H9 (cell line): ENCODE measurements around the gene NHSL2. TPM values are rescaled to one million over a fixed set of nuclear protein-coding genes. Genes with fewer than 3 reads are reported as not detected.

Experiments
- DNase-seq: peaks from one replicate; pipeline ENCODE4 v3.0.0-alpha.2; 2017
- H2AFZ ChIP-seq: one replicate; pipeline ENCODE4 v1.6.1; 2013; ENCODE audit warnings: mild to moderate bottlenecking, low read length, control low read depth, moderate library complexity
- H2AK5ac ChIP-seq: 2 replicates; pipeline ENCODE4 v1.6.1; 2013; ENCODE audit warnings: low read length, control low read depth, mixed read lengths; ENCODE audit not compliant: insufficient read length
- H2BK120ac ChIP-seq: one replicate; pipeline ENCODE4 v1.6.1; 2013; ENCODE audit warnings: low read depth, mild to moderate bottlenecking, low read length, control low read depth, inconsistent platforms; ENCODE audit not compliant: poor library complexity, severe bottlenecking
- H2BK12ac ChIP-seq: 2 replicates; pipeline ENCODE4 v1.6.1; 2013; ENCODE audit warnings: low read length, control low read depth, mixed read lengths, low read depth; ENCODE audit not compliant: insufficient read length
- H2BK15ac ChIP-seq: 2 replicates; pipeline ENCODE4 v1.6.1; 2013; ENCODE audit warnings: low read depth, low read length, control low read depth
- H2BK20ac ChIP-seq: one replicate; pipeline ENCODE4 v1.6.1; 2013; ENCODE audit warnings: low read depth, mild to moderate bottlenecking, low read length, control low read depth, inconsistent platforms; ENCODE audit not compliant: poor library complexity, severe bottlenecking
- H2BK5ac ChIP-seq: 2 replicates; pipeline ENCODE4 v1.6.1; 2013; ENCODE audit warnings: low read length, control low read depth, mixed read lengths; ENCODE audit not compliant: insufficient read length
- H3K14ac ChIP-seq: 2 replicates; pipeline ENCODE4 v1.6.1; 2013; ENCODE audit warnings: low read length, control low read depth; ENCODE audit not compliant: insufficient read depth
- H3K18ac ChIP-seq: 2 replicates; pipeline ENCODE4 v1.6.1; 2013; ENCODE audit warnings: low read depth, mild to moderate bottlenecking, mixed read lengths, low read length, control low read depth; ENCODE audit not compliant: insufficient read length
- H3K23ac ChIP-seq: 2 replicates; pipeline ENCODE4 v1.6.1; 2013; ENCODE audit warnings: low read length, control low read depth, mixed read lengths, low read depth; ENCODE audit not compliant: insufficient read length
- H3K23me2 ChIP-seq: 2 replicates; pipeline ENCODE4 v1.6.1; 2013; ENCODE audit warnings: low read depth, mild to moderate bottlenecking, mixed read lengths, low read length, control low read depth; ENCODE audit not compliant: insufficient read length, poor library complexity, severe bottlenecking
- H3K27ac ChIP-seq: 2 replicates; pipeline ENCODE4 v1.5.1; 2013; ENCODE audit warnings: low read length, control low read depth, mixed read lengths, low read depth; ENCODE audit not compliant: insufficient read length
- H3K27me3 ChIP-seq: 2 replicates; pipeline ENCODE4 v1.6.1; 2013; ENCODE audit warnings: low read length, control low read depth, inconsistent platforms; ENCODE audit not compliant: insufficient read depth
- H3K4ac ChIP-seq: 2 replicates; pipeline ENCODE4 v1.6.1; 2013; ENCODE audit warnings: low read depth, mild to moderate bottlenecking, control low read depth, inconsistent platforms, low read length, moderate library complexity
- H3K4me1 ChIP-seq: 2 replicates; pipeline ENCODE4 v1.6.1; 2013; ENCODE audit warnings: low read length, control low read depth, inconsistent platforms; ENCODE audit not compliant: insufficient read depth
- H3K4me2 ChIP-seq: 2 replicates; pipeline ENCODE4 v1.6.1; 2013; ENCODE audit warnings: low read length, control low read depth, mixed read lengths; ENCODE audit not compliant: insufficient read length, insufficient read depth
- H3K56ac ChIP-seq: 2 replicates; pipeline ENCODE4 v1.6.1; 2013; ENCODE audit warnings: low read depth, mild to moderate bottlenecking, mixed read lengths, low read length, control low read depth; ENCODE audit not compliant: insufficient read length
- H3K79me1 ChIP-seq: 2 replicates; pipeline ENCODE4 v1.6.1; 2013; ENCODE audit warnings: low read depth, mild to moderate bottlenecking, moderate library complexity, low read length, control low read depth, inconsistent platforms; ENCODE audit not compliant: insufficient read depth, poor library complexity, severe bottlenecking
- H3K79me2 ChIP-seq: 2 replicates; pipeline ENCODE4 v1.6.1; 2013; ENCODE audit warnings: low read length, control low read depth, inconsistent platforms; ENCODE audit not compliant: insufficient read depth
- H3K9ac ChIP-seq: 2 replicates; pipeline ENCODE4 v1.6.1; 2013; ENCODE audit warnings: low read length, control low read depth, mixed read lengths; ENCODE audit not compliant: insufficient read length; ENCODE audit errors: extremely low read depth
- H3K9me3 ChIP-seq: one replicate; pipeline ENCODE4 v1.6.1; 2013; ENCODE audit warnings: low read depth, low read length, inconsistent platforms; ENCODE audit not compliant: control insufficient read depth
- H3T11ph ChIP-seq: one replicate; pipeline ENCODE4 v1.6.1; 2013; ENCODE audit warnings: mild to moderate bottlenecking, low read length, control low read depth, inconsistent platforms
- H4K20me1 ChIP-seq: one replicate; pipeline ENCODE4 v1.6.1; 2013; ENCODE audit not compliant: control insufficient read depth, insufficient read length, insufficient read depth
- H4K5ac ChIP-seq: 2 replicates; pipeline ENCODE4 v1.6.1; 2013; ENCODE audit warnings: low read depth, mild to moderate bottlenecking, mixed read lengths, low read length, control low read depth; ENCODE audit not compliant: insufficient read length
- H4K8ac ChIP-seq: replicated peaks from 2 replicates; pipeline ENCODE4 v1.6.1; 2013; ENCODE audit warnings: low read length, control low read depth, mixed read lengths, low read depth; ENCODE audit not compliant: insufficient read length
- H4K91ac ChIP-seq: 2 replicates; pipeline ENCODE4 v1.6.1; 2013; ENCODE audit warnings: low read depth, mild to moderate bottlenecking, moderate library complexity, mixed read lengths, low read length, control low read depth; ENCODE audit not compliant: insufficient read length
- H3K27ac Mint-ChIP-seq, 3 experiments: 2 replicates in 2 of 3; 3 replicates in 1 of 3; pipeline ENCODE4 v1.8.0; 2020 to 2021; ENCODE audit warnings: mixed read lengths in 3 of 3, mild to moderate bottlenecking in 1 of 3, moderate library complexity in 1 of 3
- H3K27me3 Mint-ChIP-seq: 2 replicates; pipeline ENCODE4 v1.8.0; 2021; ENCODE audit warnings: low read depth, mild to moderate bottlenecking, moderate library complexity, mixed read lengths
- H3K36me3 Mint-ChIP-seq, 3 experiments: 2 replicates in 2 of 3; 3 replicates in 1 of 3; pipeline ENCODE4 v1.8.0; 2020 to 2021; ENCODE audit warnings: low read depth in 3 of 3, mixed read lengths in 3 of 3; ENCODE audit not compliant: insufficient read depth in 1 of 3
- H3K4me1 Mint-ChIP-seq, 2 experiments: 2 replicates each; pipeline ENCODE4 v1.8.0; 2020; ENCODE audit warnings: mixed read lengths in 2 of 2
- H3K4me3 Mint-ChIP-seq, 2 experiments: 2 replicates in 1 of 2; 3 replicates in 1 of 2; pipeline ENCODE4 v1.8.0; 2020 to 2021; ENCODE audit warnings: mild to moderate bottlenecking in 2 of 2, mixed read lengths in 2 of 2, moderate library complexity in 1 of 2
- H3K9me3 Mint-ChIP-seq, 2 experiments: 2 replicates in 1 of 2; 3 replicates in 1 of 2; pipeline ENCODE4 v1.8.0; 2020; ENCODE audit warnings: mild to moderate bottlenecking in 2 of 2, mixed read lengths in 2 of 2, moderate library complexity in 1 of 2
- CTCF ChIP-seq: fragments of 200-600 bp; sonication (generic); conservative IDR thresholded peaks from 3 replicates; pipeline ENCODE4 v1.8.0; 2021; ENCODE audit warnings: antibody characterized with exemption, mild to moderate bottlenecking
- WGBS: extraction: QIAGEN DNeasy Blood & Tissue Kit; methylation state at CpG from one replicate; pipeline ENCODE4 v1.1.7; 2013; ENCODE audit warnings: missing lambda C conversion rate, low lambda C conversion rate, mixed read lengths; ENCODE audit not compliant: insufficient read length; ENCODE audit errors: extremely low coverage; 5-methylcytosine and 5-hydroxymethylcytosine counted together
- total RNA-seq: library from RNA; stranded (reverse); gene quantifications from 2 replicates; pipeline ENCODE4 v1.2.1, GENCODE V29; 2021

Gene NHSL2
- total RNA-seq, 1 experiment from 2014 or later, result 6.4 TPM

GRCh38 chrX:71919886-71920285 lies 9.2 kb downstream of the NHSL2 start:
- peaks cover 30% of the 10 kb centered on the region for H3K9me3 ChIP-seq
- no peak overlapping the region for H3K27ac Mint-ChIP-seq
- H3K27me3 ChIP-seq, result no peaks in the 10 kb centered on the region
- no peak overlapping the region for H2BK120ac ChIP-seq
- H3T11ph ChIP-seq, result no peak overlapping the region
- H3K14ac ChIP-seq, result no peak overlapping the region
- H3K4me2 ChIP-seq, result no peak overlapping the region
- H3K4ac ChIP-seq, result no peak overlapping the region
- H3K56ac ChIP-seq, result no peak overlapping the region
- H3K9ac ChIP-seq, result no peak overlapping the region
- H2BK5ac ChIP-seq, result no peak overlapping the region
- H3K18ac ChIP-seq, result no peak overlapping the region
- no peak for DNase-seq
- no peak overlapping the region for H2BK20ac ChIP-seq
- H3K36me3 Mint-ChIP-seq, result peaks cover 0 to 3% (median 0%) of the 10 kb centered on the region in 3 experiments; a peak in 4 of 7 replicates
- no peak overlapping the region for H2AFZ ChIP-seq
- H2AK5ac ChIP-seq, result no peak overlapping the region
- WGBS, result no CpG with 5 or more reads among the region's 4 CpGs
- H3K27me3 Mint-ChIP-seq, result no peaks in the 10 kb centered on the region
- H3K9me3 Mint-ChIP-seq, result peaks cover 58 to 64% of the 10 kb centered on the region in 2 experiments
- no peak overlapping the region for H2BK15ac ChIP-seq
- no peak overlapping the region for H3K23ac ChIP-seq
- H4K20me1 ChIP-seq, result no peaks in the 10 kb centered on the region
- no peak overlapping the region for H4K5ac ChIP-seq
- peaks cover 8% of the 10 kb centered on the region; the same call in 1 of the 2 replicates for H3K79me2 ChIP-seq
- H3K4me1 ChIP-seq, result peaks cover 13% of the 10 kb centered on the region; the same call in 1 of the 2 replicates
- peaks cover 2% of the 10 kb centered on the region for H3K79me1 ChIP-seq
- no peak overlapping the region; a peak in 1 of 5 replicates for H3K4me3 Mint-ChIP-seq
- H4K91ac ChIP-seq, result no peak overlapping the region
- no peak for TF ChIP-seq CTCF
- no peaks in the 10 kb centered on the region for H3K23me2 ChIP-seq
- H3K4me1 Mint-ChIP-seq, result peaks cover 33 to 47% of the 10 kb centered on the region in 2 experiments
- no peak overlapping the region for H4K8ac ChIP-seq
- H2BK12ac ChIP-seq, result peak overlapping the region; percentile 33
- no peak overlapping the region for H3K27ac ChIP-seq
